Measurements from ENCODE around the gene TRIAP1.

The TRIAP1 gene

GRCh38 chr12:120429368-120429767, 16.8 kb downstream of the TRIAP1 start:
- TF ChIP-seq CTCF (IDR thresholded peaks at IDR 0.05; ENCODE audit: insufficient read depth, low read length, poor library complexity, severe bottlenecking): no peak
- no peaks in the 10 kb centered on the region for H3K36me3 ChIP-seq (ENCODE audit: control insufficient read depth, insufficient read depth, low read length)
- DNase-seq (ENCODE audit: extremely low read depth, insufficient read length): no peak
- H3K4me3 ChIP-seq (replicated peaks; ENCODE audit: low read depth, low read length): no peak overlapping the region
- no peaks in the 10 kb centered on the region; the same call in 1 of the 2 replicates for H3K27me3 ChIP-seq (replicated peaks; ENCODE audit: control insufficient read depth, insufficient read depth, low read length)

- Histone ChIP-seq H3K4me3 (replicated peaks; ENCODE audit: low read depth, low read length) (no peak overlapping the region), H3K27me3 (replicated peaks; ENCODE audit: control insufficient read depth, insufficient read depth, low read length) (no peaks in the 10 kb centered on the region; the same call in 1 of the 2 replicates), H3K36me3 (ENCODE audit: control insufficient read depth, insufficient read depth, low read length) (no peaks in the 10 kb centered on the region)
- no peak for TF ChIP-seq CTCF (IDR thresholded peaks at IDR 0.05; ENCODE audit: insufficient read depth, low read length, poor library complexity, severe bottlenecking)
- DNase-seq (ENCODE audit: extremely low read depth, insufficient read length): no peak
Measured at GRCh38 chr12:120428597-120429229, 17.5 kb downstream of the TRIAP1 start.

- no peak for TF ChIP-seq CTCF (IDR thresholded peaks at IDR 0.05; ENCODE audit: insufficient read depth, low read length, poor library complexity, severe bottlenecking)
Measured at GRCh38 chr12:120425797-120426196, 20.4 kb downstream of the TRIAP1 start.

GRCh38 chr12:120422892-120423456, 23.2 kb downstream of the TRIAP1 start:
- H3K27me3 ChIP-seq (replicated peaks; ENCODE audit: control insufficient read depth, insufficient read depth, low read length): no peaks in the 10 kb centered on the region; the same call in 1 of the 2 replicates
- H3K4me3 ChIP-seq (replicated peaks; ENCODE audit: low read depth, low read length): no peak overlapping the region
- no peaks in the 10 kb centered on the region for H3K36me3 ChIP-seq (ENCODE audit: control insufficient read depth, insufficient read depth, low read length)
- TF ChIP-seq CTCF (IDR thresholded peaks at IDR 0.05; ENCODE audit: insufficient read depth, low read length, poor library complexity, severe bottlenecking): no peak
- no peak for DNase-seq (ENCODE audit: extremely low read depth, insufficient read length)

More at GRCh38 chr12:120425797-120426196, 20.4 kb downstream of the TRIAP1 start:
- Histone ChIP-seq H3K27me3 (replicated peaks; ENCODE audit: control insufficient read depth, insufficient read depth, low read length) (no peaks in the 10 kb centered on the region; the same call in 1 of the 2 replicates), H3K36me3 (ENCODE audit: control insufficient read depth, insufficient read depth, low read length) (no peaks in the 10 kb centered on the region), H3K4me3 (replicated peaks; ENCODE audit: low read depth, low read length) (no peak overlapping the region)
- no peak for DNase-seq (ENCODE audit: extremely low read depth, insufficient read length)

- DNase-seq (ENCODE audit: extremely low read depth, insufficient read length): no peak
- Histone ChIP-seq H3K4me3 (replicated peaks; ENCODE audit: low read depth, low read length) (no peak overlapping the region), H3K27me3 (replicated peaks; ENCODE audit: control insufficient read depth, insufficient read depth, low read length) (no peaks in the 10 kb centered on the region; the same call in 1 of the 2 replicates), H3K36me3 (ENCODE audit: control insufficient read depth, insufficient read depth, low read length) (no peaks in the 10 kb centered on the region)
- TF ChIP-seq CTCF (IDR thresholded peaks at IDR 0.05; ENCODE audit: insufficient read depth, low read length, poor library complexity, severe bottlenecking): no peak
Measured at GRCh38 chr12:120421701-120422100, 24.5 kb downstream of the TRIAP1 start.

All from GM06990 (cell line).